Measurements from ENCODE around the gene SLC38A11.
"Not testable (repeated sequence)": the region's sequence is repeated elsewhere in the genome, so short reads cannot be mapped to it uniquely, and the experiment has no call there.

The SLC38A11 gene, protein sequence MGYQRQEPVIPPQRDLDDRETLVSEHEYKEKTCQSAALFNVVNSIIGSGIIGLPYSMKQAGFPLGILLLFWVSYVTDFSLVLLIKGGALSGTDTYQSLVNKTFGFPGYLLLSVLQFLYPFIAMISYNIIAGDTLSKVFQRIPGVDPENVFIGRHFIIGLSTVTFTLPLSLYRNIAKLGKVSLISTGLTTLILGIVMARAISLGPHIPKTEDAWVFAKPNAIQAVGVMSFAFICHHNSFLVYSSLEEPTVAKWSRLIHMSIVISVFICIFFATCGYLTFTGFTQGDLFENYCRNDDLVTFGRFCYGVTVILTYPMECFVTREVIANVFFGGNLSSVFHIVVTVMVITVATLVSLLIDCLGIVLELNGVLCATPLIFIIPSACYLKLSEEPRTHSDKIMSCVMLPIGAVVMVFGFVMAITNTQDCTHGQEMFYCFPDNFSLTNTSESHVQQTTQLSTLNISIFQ

GRCh38 chr2:164954954-164955701 lies at the start of gene SLC38A11:
Gene SLC38A11 (minus strand): TSS chr2:164955525. CDS start chr2:164955247, 278 bp downstream.
- no peak for DNase-seq (ENCODE audit: low read depth in 2 of 2)

DNA sequence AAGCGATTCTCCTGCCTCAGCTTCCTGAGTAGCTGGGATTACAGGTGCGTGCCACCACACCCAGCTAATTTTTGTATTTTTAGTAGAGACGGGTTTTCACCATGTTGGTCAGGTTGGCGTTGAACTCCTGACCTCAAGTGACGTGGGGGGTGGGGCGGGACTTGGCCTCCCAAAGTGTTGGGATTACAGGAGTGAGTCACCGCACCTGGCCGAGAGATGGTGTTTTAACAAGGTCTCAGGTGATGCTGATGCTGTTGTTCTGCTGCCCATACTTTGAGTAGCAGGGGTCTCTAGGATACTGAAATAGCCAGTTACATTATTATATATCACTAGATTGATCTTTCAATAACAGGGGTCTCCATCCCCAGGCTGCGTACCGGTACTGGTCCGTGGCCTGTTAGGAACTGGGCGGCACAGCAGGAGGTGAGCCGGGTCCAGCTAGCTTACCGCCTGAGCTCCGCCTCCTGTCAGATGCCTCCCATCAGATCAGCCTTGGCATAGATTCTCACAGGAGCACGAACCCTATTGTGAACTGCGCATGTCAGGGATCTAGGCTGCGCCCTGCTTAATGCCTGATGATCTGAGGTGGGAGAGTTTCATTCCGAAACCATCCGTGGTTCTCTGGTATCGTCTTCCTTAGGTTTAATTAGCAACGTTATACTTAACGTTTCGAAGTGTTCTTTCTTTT lies 48.3 kb upstream of the SLC38A11 start:
- DNase-seq (ENCODE audit: low read depth in 2 of 2), result no peak

GRCh38 chr2:165002638-165003037 lies 47.3 kb upstream of the SLC38A11 start:
- no peak for DNase-seq (ENCODE audit: low read depth in 2 of 2)

DNA sequence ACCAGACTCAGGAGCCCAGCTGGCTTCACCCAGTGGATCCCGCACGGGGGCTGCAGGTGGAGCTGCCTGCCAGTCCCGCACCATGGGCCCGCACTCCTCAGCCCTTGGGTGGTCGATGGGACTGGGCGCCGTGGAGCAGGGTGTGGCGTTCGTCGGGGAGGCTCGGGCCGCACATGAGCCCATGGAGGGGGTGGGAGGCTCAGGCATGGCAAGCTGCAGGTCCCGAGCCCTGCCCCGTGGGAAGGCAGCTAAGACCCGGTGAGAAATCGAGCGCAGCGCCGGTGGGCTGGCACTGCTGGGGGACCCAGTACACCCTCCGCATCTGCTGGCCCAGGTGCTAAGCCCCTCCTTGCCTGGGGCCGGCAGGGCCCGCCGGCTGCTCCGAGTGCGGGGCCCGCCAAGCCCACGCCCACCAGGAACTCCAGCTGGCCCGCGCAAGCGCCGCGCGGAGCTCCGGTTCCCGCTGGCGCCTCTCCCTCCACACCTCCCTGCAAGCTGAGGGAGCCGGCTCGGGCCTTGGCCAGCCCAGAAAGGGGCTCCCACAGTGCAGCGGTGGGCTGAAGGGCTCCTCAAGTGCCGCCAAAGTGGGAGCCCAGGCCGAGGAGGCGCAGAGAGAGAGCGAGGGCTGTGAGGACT lies 39.5 kb upstream of the SLC38A11 start:
- not testable (repeated sequence) for DNase-seq (ENCODE audit: low read depth in 2 of 2)

- no peak for DNase-seq (ENCODE audit: low read depth in 2 of 2)
Measured at GRCh38 chr2:164993287-164994016, 38.1 kb upstream of the SLC38A11 start.

DNA sequence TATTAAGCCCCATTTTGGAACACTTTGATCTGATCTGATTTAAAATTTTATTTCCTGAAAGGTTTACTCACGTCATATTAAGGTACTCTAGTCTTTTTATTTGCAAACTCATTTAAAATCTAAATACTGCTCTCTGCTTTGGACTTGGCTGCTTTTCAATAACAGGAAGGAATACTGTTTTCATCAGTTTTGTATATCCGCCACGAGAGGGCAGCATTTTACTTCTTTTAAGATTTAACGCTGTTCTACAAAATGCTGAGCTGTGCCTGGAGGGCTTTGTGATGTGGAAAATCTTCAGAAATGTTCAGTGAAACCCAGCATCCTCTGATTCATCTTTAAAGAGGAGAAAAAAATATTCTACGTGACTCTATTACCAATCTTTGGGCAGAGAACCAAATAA lies 37.5 kb upstream of the SLC38A11 start:
- DNase-seq (ENCODE audit: low read depth in 2 of 2), result no peak

- not testable (repeated sequence) for DNase-seq (ENCODE audit: low read depth in 2 of 2)
Measured at GRCh38 chr2:164992093-164992454, 36.7 kb upstream of the SLC38A11 start.

- DNase-seq (ENCODE audit: low read depth in 2 of 2), result not testable (repeated sequence)
Measured at GRCh38 chr2:164991361-164992092, 36.2 kb upstream of the SLC38A11 start.

DNA sequence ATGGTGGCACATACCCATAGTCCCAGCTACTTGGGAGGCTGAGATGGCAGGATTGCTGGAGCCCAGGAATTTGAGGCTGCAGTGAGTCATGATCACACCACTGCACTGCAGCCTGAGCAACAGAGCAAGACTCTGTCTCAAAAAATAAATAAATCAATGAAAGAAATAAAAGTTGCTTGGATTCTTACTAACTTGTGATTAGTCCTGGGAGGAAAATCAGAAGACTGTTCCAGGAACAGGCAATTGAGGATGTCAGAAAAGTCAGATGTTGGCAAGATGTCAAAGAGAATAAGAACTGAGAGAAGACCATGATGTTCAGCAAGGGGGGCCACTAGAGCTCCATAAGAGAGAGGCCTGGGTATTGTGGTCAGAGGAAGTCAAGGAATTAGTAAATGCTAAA lies 35.6 kb upstream of the SLC38A11 start:
- not testable (repeated sequence) for DNase-seq (ENCODE audit: low read depth in 2 of 2)

DNA sequence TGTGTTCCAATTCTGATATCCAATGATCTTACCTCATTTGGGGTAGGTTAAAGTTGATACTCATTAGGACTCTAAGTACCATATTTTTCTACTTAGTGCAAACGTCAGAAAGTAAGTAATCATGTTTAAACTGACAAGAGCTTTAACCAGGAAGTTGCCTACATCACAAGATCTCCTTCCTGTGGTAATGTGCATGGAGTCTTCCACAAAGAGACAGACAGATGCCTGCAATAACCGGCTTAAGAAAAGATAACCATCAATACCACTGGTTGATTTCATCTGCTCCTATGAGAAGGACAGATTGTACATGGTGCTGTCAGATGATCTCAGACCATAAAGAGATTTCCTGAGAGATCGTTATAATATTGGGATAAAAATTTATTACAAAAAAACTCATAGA lies 33.5 kb upstream of the SLC38A11 start:
- not testable (repeated sequence) for DNase-seq (ENCODE audit: low read depth in 2 of 2)

GRCh38 chr2:164986027-164986426 lies 30.7 kb upstream of the SLC38A11 start:
- not testable (repeated sequence) for DNase-seq (ENCODE audit: low read depth in 2 of 2)

DNA sequence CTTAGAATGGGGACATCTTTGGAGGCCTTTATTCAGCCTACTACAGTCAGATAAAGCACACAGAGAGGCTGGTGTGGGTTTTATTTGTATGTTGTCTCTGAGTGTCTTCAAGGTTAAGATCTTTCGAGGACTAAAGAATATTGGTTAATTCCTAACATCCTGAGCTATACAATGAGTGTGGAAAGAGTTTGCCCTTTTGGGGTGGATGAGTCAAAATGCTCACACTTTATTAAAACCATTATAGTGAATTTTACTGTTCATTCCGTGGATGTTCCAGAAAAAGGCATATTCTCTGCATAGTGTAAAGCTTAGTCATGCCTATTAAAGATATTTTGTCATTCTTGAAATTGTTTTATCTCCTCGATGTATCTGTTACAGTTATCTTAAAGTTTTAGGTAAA lies 29.1 kb upstream of the SLC38A11 start:
- no peak for DNase-seq (ENCODE audit: low read depth in 2 of 2)

- DNase-seq (ENCODE audit: low read depth in 2 of 2), result no peak
Measured at GRCh38 chr2:164981217-164981990, 26.1 kb upstream of the SLC38A11 start.

DNA sequence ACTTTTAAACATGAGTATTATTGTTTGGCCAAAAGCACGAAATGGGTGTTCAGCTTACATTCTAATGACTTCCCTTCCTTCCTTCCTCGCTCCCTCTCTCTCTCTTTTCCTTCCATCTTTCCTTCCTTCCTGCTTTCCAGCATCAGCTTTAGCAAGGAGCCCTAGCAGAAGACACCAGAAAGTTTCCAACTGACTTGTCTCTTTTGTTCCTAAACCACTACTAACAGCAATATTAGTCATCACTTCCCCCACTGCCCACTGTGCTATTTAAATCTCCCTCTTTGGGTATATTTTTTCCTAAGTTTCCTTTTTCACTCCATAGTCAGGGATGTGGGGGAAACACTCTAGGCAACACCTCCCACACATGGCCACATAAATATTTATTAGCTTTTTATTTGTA lies 25.4 kb upstream of the SLC38A11 start:
- not testable (repeated sequence) for DNase-seq (ENCODE audit: low read depth in 2 of 2)

GRCh38 chr2:164979113-164979512 lies 23.8 kb upstream of the SLC38A11 start:
- DNase-seq (ENCODE audit: low read depth in 2 of 2), result no peak

- DNase-seq (ENCODE audit: low read depth in 2 of 2), result not testable (repeated sequence)
Measured at GRCh38 chr2:164976875-164977470, 21.6 kb upstream of the SLC38A11 start.

- DNase-seq (ENCODE audit: low read depth in 2 of 2), result no peak
Measured at GRCh38 chr2:164976301-164976700, 21.0 kb upstream of the SLC38A11 start.

- no peak for DNase-seq (ENCODE audit: low read depth in 2 of 2)
Measured at GRCh38 chr2:164975891-164976290, 20.6 kb upstream of the SLC38A11 start.

DNA sequence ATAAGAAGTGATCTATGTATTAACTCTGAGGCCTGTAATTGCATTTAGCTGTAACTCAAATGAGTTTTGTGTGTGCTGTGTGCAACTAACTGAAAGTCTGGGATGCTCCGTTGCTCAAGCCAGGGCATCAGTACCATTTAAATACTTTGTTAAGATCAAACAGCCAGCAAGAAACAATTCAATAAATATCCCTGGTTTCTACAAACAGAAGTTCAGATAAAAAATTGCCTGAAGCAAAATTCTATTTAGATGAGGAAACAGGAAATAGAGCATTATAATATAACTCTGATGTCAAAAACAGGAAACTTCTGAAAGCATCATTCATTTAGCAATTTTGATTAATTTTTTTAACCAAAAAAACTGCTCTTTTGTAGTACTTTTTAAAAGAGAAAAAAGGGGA lies 18.9 kb upstream of the SLC38A11 start:
- DNase-seq (ENCODE audit: low read depth in 2 of 2), result no peak

All from stimulated activated CD8-positive, alpha-beta memory T cell treated with anti-CD3 and anti-CD28 coated beads, Interleukin-7, amount 100 ng/mL, for 4 hours (primary cell).